CD14-positive monocyte (primary cell): Measurements from ENCODE around the gene EGR2. TPM values are rescaled to one million over a fixed set of nuclear protein-coding genes. Genes with fewer than 3 reads are reported as not detected.

Experiments
- DNase-seq, 3 donors: peaks; one replicate each; pipeline ENCODE4 v3.0.0-alpha.2; 2011 to 2022
- H2AFZ ChIP-seq: 2 replicates; pipeline ENCODE4 v1.6.0; 2012; ENCODE audit warnings: mild to moderate bottlenecking, low read depth, low read length, inconsistent platforms; ENCODE audit not compliant: insufficient read depth, poor library complexity, severe bottlenecking
- H3K27ac ChIP-seq, 2 donors: 1 replicate in 1 of 2; 2 replicates in 1 of 2; pipeline ENCODE4 v1.5.1; 2012 to 2013; ENCODE audit warnings: low read length in 2 of 2, control low read depth in 1 of 2, inconsistent platforms in 1 of 2, low read depth in 1 of 2, mild to moderate bottlenecking in 1 of 2
- H3K27me3 ChIP-seq, 2 donors: one replicate each; pipeline versions ENCODE4 v1.6.0 to v1.6.1; 2011 to 2013; ENCODE audit warnings: low read length in 2 of 2; ENCODE audit not compliant: control insufficient read depth in 2 of 2, insufficient read depth in 2 of 2
- H3K36me3 ChIP-seq, 2 donors: replicated peaks in 1 of 2; 1 replicate in 1 of 2; 2 replicates in 1 of 2; pipeline versions ENCODE4 v1.5.1 to v1.6.1; 2012 to 2013; ENCODE audit warnings: low read length in 2 of 2, control low read depth in 1 of 2, inconsistent platforms in 1 of 2, mild to moderate bottlenecking in 1 of 2; ENCODE audit not compliant: insufficient read depth in 2 of 2, control insufficient read depth in 1 of 2
- H3K4me1 ChIP-seq, 2 donors: 1 replicate in 1 of 2; 2 replicates in 1 of 2; pipeline versions ENCODE4 v1.5.1 to v1.6.1; 2012 to 2013; ENCODE audit warnings: low read length in 2 of 2, control low read depth in 1 of 2, inconsistent platforms in 1 of 2, mild to moderate bottlenecking in 1 of 2, moderate library complexity in 1 of 2; ENCODE audit not compliant: insufficient read depth in 2 of 2, control insufficient read depth in 1 of 2
- H3K4me2 ChIP-seq: replicated peaks from 2 replicates; pipeline ENCODE3; 2012; ENCODE audit warnings: low read length, moderate library complexity, mild to moderate bottlenecking; ENCODE audit not compliant: poor library complexity, severe bottlenecking; ENCODE audit errors: extremely low read depth
- H3K4me3 ChIP-seq, 3 experiments: fragments of 200-600 bp in 1 of 3; sonication (generic) in 1 of 3; replicated peaks in 1 of 3; 1 replicate in 2 of 3; 2 replicates in 1 of 3; pipeline ENCODE4 v1.5.1; 2011 to 2013; ENCODE audit warnings: low read length in 3 of 3, mild to moderate bottlenecking in 3 of 3, control low read depth in 2 of 3, low read depth in 2 of 3, inconsistent platforms in 1 of 3, moderate library complexity in 1 of 3
- H3K79me2 ChIP-seq: 2 replicates; pipeline ENCODE4 v1.6.0; 2012; ENCODE audit warnings: mild to moderate bottlenecking, control low read depth, inconsistent platforms, low read length, moderate library complexity; ENCODE audit not compliant: insufficient read depth
- H3K9ac ChIP-seq: 2 replicates; pipeline ENCODE4 v1.6.0; 2017; ENCODE audit warnings: low read length, mild to moderate bottlenecking; ENCODE audit not compliant: insufficient read depth, poor library complexity, severe bottlenecking
- H3K9me3 ChIP-seq, 2 donors: replicated peaks in 1 of 2; 1 replicate in 1 of 2; 2 replicates in 1 of 2; pipeline versions ENCODE4 v1.5.1 to v1.6.1; 2012 to 2013; ENCODE audit warnings: low read length in 2 of 2, control low read depth in 1 of 2; ENCODE audit not compliant: control insufficient read depth in 1 of 2, insufficient read depth in 1 of 2
- H4K20me1 ChIP-seq: 2 replicates; pipeline ENCODE4 v1.6.0; 2012; ENCODE audit warnings: mild to moderate bottlenecking, low read length, control low read depth, moderate library complexity; ENCODE audit not compliant: insufficient read depth
- H3K27ac Mint-ChIP-seq, 7 donors: one replicate each; pipeline ENCODE4 v1.8.0; 2020; ENCODE audit warnings: mild to moderate bottlenecking in 7 of 7, mixed read lengths in 7 of 7, moderate library complexity in 6 of 7, inconsistent platforms in 2 of 7
- H3K27me3 Mint-ChIP-seq, 3 donors: one replicate each; pipeline ENCODE4 v1.8.0; 2021 to 2022; ENCODE audit warnings: low read depth in 3 of 3, mild to moderate bottlenecking in 3 of 3, mixed read lengths in 3 of 3, moderate library complexity in 3 of 3, inconsistent platforms in 1 of 3
- H3K36me3 Mint-ChIP-seq, 2 donors: one replicate each; pipeline ENCODE4 v1.8.0; 2020; ENCODE audit warnings: mixed read lengths in 2 of 2, inconsistent platforms in 1 of 2, mild to moderate bottlenecking in 1 of 2
- H3K4me1 Mint-ChIP-seq: one replicate; pipeline ENCODE4 v1.8.0; 2020; ENCODE audit warnings: mild to moderate bottlenecking, mixed read lengths
- H3K4me3 Mint-ChIP-seq, 2 donors: one replicate each; pipeline ENCODE4 v1.8.0; 2020; ENCODE audit warnings: mild to moderate bottlenecking in 2 of 2, mixed read lengths in 2 of 2, moderate library complexity in 1 of 2
- H3K9me3 Mint-ChIP-seq, 7 donors: one replicate each; pipeline ENCODE4 v1.8.0; 2020 to 2022; ENCODE audit warnings: mixed read lengths in 7 of 7, mild to moderate bottlenecking in 6 of 7, moderate library complexity in 6 of 7, inconsistent platforms in 2 of 7
- CTCF ChIP-seq: fragments of 200-600 bp; IDR thresholded peaks from one replicate; pipeline ENCODE4 v1.8.0; 2022; ENCODE audit warnings: antibody characterized with exemption, mild to moderate bottlenecking
- WGBS: methylation state at CpG from one replicate; pipeline ENCODE4 v1.1.5; 2013; ENCODE audit warnings: missing lambda C conversion rate; ENCODE audit not compliant: insufficient coverage; 5-methylcytosine and 5-hydroxymethylcytosine counted together
- intact Hi-C, 2 donors: fragments of 100-400 bp; cut with micrococcal nuclease; formaldehyde crosslinking; loops; one replicate each; pipeline versions ENCODE4 v1.15.0 to v1.15.1; 2023
- polyA plus RNA-seq, 3 donors: library from polyadenylated mRNA; depleted of rRNA in 1 of 3; unstranded in 2 of 3; stranded (reverse) in 1 of 3; fragments of 300-500 nt in 2 of 3; fragments of >200 nt in 1 of 3; fragmentation: Illumina TruSeq in 2 of 3; gene quantifications; 1 replicate in 2 of 3; 2 replicates in 1 of 3; pipeline ENCODE4 v1.2.3, GENCODE V29; 2012 to 2021

EGR2 gene
- polyA plus RNA-seq, 3 donors, result 9.9 to 54.9 (median 10.3) TPM

GRCh38 chr10:62790571-62790970 is 25.6 kb downstream of the EGR2 start:
- Histone ChIP-seq H3K36me3 (no peaks in the 10 kb centered on the region), H3K9ac (no peak overlapping the region), H3K4me2 (no peak overlapping the region), H2AFZ (no peak overlapping the region), H3K9me3 (no peaks in the 10 kb centered on the region), H3K4me3 (no peak overlapping the region), H3K27ac (no peak overlapping the region), H4K20me1 (no peaks in the 10 kb centered on the region), H3K27me3 (peaks cover 6 to 9% of the 10 kb centered on the region in 2 donors), H3K79me2 (no peaks in the 10 kb centered on the region), H3K4me1 (no peaks in the 10 kb centered on the region)
- Mint-ChIP-seq H3K9me3 (peaks cover 0 to 11% (median 7%) of the 10 kb centered on the region in 7 donors), H3K4me1 (no peaks in the 10 kb centered on the region), H3K4me3 (peak overlapping the region in 1 of 2 donors; percentile 4), H3K27me3 (peaks cover 4 to 13% (median 10%) of the 10 kb centered on the region in 3 donors), H3K36me3 (no peaks in the 10 kb centered on the region), H3K27ac (no peak overlapping the region)
- intact Hi-C loops, result loop anchor here in 1 of 2 donors (10.0 kb wide), 1 partner anchor 96 kb away; no protein-coding TSS in a partner anchor
- DNase-seq, result no peak
- no peak for TF ChIP-seq CTCF
- WGBS, result no CpG with 5 or more reads among the region's 2 CpGs

GRCh38 chr10:62790019-62790555 is 26.1 kb downstream of the EGR2 start:
- H3K9me3 Mint-ChIP-seq, result peaks cover 4 to 15% (median 12%) of the 10 kb centered on the region in 7 donors
- no peak overlapping the region for H3K9ac ChIP-seq
- H3K4me1 ChIP-seq, result no peaks in the 10 kb centered on the region
- no peaks in the 10 kb centered on the region for H3K79me2 ChIP-seq
- no peak for TF ChIP-seq CTCF
- peaks cover 3% of the 10 kb centered on the region in 2 donors for H3K36me3 Mint-ChIP-seq
- no peak overlapping the region for H3K27ac ChIP-seq
- intact Hi-C loops, result loop anchor here in 1 of 2 donors (10.0 kb wide), 1 partner anchor 95 kb away; no protein-coding TSS in a partner anchor
- no peak for DNase-seq
- no peak overlapping the region for H2AFZ ChIP-seq
- no peak overlapping the region for H3K4me3 ChIP-seq
- WGBS, result 93% methylated on average over 8 of the region's 14 CpGs
- no peaks in the 10 kb centered on the region for H4K20me1 ChIP-seq
- no peak overlapping the region for H3K4me2 ChIP-seq
- H3K4me3 Mint-ChIP-seq, result no peak overlapping the region
- no peaks in the 10 kb centered on the region for H3K4me1 Mint-ChIP-seq
- H3K27me3 Mint-ChIP-seq, result peaks cover 4 to 14% (median 8%) of the 10 kb centered on the region in 3 donors
- no peak overlapping the region for H3K27ac Mint-ChIP-seq
- no peaks in the 10 kb centered on the region for H3K36me3 ChIP-seq
- peaks cover 4 to 5% of the 10 kb centered on the region in 2 donors for H3K27me3 ChIP-seq
- no peaks in the 10 kb centered on the region for H3K9me3 ChIP-seq
